DMS 273 (cell line): Measurements from ENCODE around the gene SUSD4.

Experiments
- DNase-seq: peaks from one replicate; lab custom pipeline; 2025; ENCODE audit not compliant: unreplicated experiment; lab: John Stamatoyannopoulos, UW

Gene SUSD4

DNA sequence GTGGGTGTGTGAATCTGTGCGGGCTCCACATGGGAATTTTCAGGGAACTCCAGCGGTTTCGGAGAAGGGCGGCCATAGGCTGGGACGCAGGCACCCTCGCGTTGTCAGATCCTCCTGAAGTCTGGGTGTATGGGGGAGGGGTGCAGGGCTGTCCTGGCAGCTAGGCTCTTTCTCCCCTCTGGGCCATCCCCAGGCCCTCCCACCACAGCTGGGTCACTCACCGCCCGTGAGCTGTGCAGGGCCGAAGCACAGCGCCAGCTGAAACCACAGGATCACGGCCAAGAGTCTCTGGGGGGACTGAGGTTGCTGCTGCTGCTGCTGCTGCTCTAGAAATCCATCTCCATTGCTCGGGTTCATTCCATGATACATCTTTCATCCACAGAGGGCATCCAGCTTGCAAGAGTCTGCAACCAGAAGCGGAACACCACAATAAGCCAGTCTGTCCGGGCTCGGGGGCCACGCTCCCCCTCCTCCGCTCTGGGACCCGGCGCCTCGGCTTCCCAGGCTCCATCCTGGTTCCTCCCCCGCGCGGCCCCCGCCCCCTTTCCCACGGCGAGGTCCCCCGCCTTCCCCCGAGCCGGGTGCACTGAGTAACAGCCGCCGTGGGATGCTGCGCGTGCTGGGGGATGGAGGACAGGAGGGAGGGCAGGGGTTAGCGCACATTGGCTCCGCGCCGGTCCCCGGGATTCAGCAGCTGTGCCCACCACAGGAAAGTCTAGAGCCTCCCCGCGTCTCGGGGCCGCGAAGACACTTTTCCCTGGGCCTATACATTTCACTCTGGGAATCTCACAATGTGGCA is 720 bp downstream of the SUSD4 start:
- peak; percentile 72 for DNase-seq

GRCh38 chr1:223358826-223359225 is 5.2 kb downstream of the SUSD4 start:
- DNase-seq: peak; percentile 37

GRCh38 chr1:223355699-223356098 is 8.3 kb downstream of the SUSD4 start:
- no peak for DNase-seq

- no peak for DNase-seq
Observed at GRCh38 chr1:223353939-223354338, 10.0 kb downstream of the SUSD4 start.

DNA sequence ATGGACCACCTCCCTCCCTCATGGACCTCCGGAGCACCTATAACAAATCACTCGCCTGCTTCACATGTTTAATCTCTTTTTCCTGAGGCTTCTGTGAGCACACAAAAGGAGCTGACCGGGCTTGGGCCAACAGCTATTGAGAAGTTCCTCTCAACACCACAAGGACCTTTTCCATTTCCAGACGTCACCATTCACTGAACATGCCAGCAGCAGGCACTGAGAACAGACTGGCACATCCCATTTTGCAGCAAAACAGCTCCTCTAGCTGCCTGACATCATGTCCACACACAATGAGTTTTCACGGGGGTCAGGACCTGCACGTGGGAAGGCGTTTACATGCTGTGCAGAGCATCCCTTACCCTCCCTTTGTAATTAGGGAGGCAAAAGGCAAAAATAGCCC is 11.0 kb downstream of the SUSD4 start:
- no peak for DNase-seq

GRCh38 chr1:223350361-223350908 is 13.5 kb downstream of the SUSD4 start:
- DNase-seq: no peak

DNA sequence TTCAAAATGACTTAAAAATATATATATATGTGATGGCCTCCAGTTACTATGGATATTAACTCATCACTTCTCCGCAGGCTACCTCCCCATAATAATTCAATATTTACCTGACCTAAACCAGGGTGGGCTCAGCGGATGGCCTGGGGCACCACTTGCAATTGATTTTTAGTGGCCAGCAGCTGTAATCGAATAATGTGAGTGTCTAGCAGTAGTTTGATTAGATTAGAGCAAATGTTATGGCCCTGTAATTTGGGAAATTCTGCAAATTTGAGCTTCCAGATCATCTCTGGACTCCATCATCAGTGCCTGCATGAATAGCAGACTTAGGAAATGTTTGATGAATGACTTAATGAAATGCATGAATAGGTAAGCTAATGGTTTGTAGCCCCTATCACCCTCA is 14.7 kb downstream of the SUSD4 start:
- no peak for DNase-seq

DNA sequence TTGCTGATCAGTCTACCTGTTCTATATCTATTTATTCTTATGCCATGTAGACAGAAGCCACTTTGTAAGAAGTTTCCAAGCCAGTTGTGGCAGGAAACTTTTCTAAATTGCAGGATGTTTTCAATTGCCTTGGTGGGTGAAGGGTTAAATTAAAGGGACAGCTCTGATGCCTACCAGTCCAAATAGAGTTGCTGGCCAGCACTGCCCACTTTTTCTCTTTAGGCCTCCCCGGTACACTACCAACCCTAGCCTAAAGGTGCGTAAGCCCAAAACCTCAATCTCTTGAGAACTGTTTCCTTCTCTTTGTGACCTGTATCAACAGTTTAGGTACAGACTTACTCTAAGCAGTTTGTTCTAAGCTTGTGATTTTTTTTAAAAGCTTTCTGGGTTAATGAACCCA is 15.5 kb downstream of the SUSD4 start:
- DNase-seq: no peak

GRCh38 chr1:223347583-223347982 is 16.4 kb downstream of the SUSD4 start:
- no peak for DNase-seq

- DNase-seq: no peak
Observed at GRCh38 chr1:223346311-223346710, 17.7 kb downstream of the SUSD4 start.

DNA sequence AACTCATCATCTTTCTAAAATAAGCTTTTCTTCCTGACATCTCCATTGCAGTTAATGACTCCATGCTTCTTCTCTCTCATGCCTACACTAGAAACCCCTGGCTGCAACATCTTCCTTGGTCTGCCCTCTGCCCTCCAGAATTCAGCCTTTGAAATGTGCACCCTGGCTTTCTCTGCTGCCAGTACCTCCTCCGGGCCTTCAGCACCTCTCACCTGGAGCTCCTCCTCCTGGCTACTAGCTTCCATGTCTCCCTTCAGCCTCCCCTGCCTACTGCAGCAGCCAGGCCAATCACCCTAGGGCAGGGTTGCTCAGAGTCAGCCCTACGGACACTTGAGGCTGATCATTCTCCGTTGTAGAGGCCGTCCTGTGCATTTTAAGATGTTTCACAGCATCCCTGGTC is 18.3 kb downstream of the SUSD4 start:
- peak; percentile 10 for DNase-seq

DNA sequence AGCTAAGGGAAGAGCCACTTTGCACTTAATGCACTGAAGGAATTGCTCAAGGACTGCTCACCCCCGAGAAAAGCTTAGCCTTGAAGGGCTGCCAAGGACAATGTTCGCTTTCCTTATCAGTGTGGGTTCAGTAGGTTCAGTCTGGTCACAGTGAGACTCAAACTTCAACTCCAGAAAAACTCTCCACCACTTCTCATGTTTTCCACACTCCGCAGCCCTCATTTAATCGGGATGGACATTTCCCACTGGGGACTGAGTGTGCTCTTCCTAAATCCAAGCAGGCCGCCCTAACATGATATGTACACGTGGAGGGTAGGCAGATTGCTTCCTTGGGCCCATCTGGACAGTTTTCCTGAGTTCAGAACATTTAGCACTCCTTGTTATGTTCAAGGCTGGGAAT is 19.5 kb downstream of the SUSD4 start:
- peak; percentile 80 for DNase-seq

- peak; percentile 39 for DNase-seq
Observed at GRCh38 chr1:223343692-223344091, 20.3 kb downstream of the SUSD4 start.

GRCh38 chr1:223341121-223341520 is 22.9 kb downstream of the SUSD4 start:
- peak; percentile 97 for DNase-seq

- peak; percentile 42 for DNase-seq
Observed at GRCh38 chr1:223340637-223341036, 23.3 kb downstream of the SUSD4 start.

- peak; percentile 32 for DNase-seq
Observed at GRCh38 chr1:223339861-223340260, 24.1 kb downstream of the SUSD4 start.

GRCh38 chr1:223338811-223339746 is 24.9 kb downstream of the SUSD4 start:
- peak; percentile 63 for DNase-seq

DNA sequence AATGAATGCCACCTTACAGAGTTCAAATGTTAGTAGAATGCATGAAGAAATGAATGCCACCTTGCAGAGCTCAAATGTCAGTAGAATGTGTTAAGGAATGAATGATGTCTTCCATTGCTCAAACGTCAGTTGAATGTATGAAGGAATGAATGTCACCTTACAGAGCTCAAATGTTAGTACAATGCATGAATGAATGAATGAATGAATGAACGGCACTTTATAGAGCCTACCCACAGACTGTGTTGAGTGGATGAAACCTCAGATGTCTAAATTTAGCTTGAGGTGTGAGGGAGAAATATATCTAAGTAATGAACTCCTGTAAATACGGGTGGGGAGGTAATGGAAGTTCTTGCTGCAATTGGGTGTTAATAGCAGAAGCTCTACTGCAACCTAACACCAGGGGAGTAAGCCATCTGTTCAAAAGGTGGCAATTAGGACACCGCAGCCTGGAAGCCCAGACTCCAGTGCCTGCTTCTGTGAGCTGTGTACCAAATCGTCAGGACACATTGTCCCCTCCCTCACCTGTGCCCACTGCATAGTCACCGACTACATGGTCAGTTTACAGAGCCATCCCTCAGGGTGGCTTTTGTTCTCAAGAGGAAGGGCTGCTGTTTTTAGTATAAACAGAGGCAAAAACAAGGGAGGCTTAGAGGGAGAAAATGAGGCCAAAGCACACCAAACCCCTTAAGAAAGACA is 26.7 kb downstream of the SUSD4 start:
- DNase-seq: peak; percentile 90

DNA sequence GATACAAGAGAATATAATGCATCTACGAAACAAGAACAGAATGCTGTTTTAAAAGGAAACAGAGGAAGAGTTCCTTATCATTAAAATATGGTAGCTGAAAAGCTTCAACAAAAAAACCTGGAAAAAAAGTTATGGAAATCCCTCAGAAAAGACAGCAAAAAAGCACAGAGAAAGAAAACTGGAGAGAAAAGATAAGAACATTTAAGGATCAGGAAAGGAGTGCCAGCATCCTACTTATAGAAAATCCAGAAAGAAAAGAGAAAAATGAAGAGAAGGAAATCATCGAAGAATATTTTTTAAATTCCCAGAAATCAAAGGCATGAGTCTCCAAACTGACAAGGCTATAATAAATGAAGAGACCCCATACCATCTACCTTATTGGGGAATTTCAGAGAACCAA is 29.8 kb downstream of the SUSD4 start:
- no peak for DNase-seq

DNA sequence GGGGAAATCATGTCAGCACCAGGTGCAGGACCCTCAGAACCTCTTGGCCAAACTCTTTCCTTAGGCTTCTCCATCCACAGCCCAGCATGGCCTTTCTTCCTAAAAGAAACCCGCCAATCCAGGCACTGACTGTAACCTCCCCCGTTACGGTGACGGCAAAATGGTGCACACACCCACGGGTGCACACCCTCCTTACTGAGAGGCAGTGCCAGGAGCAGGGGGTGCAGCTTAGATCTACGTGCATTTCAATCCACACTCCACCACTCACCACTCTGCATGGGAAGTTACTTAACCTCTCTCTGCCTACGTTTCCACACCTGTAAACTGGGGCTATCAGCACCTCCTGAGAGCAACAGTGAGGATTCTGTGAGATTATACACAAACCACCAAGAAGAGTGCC is 31.0 kb downstream of the SUSD4 start:
- no peak for DNase-seq

GRCh38 chr1:223331929-223332328 is 32.0 kb downstream of the SUSD4 start:
- peak; percentile 52 for DNase-seq
